ENCODE measurements around the gene MYL3. TPM values are rescaled to one million over a fixed set of nuclear protein-coding genes. Genes with fewer than 3 reads are reported as not detected.

Gene MYL3
- total RNA-seq, 1 donor from 2014 or later, result 7,440 TPM

DNA sequence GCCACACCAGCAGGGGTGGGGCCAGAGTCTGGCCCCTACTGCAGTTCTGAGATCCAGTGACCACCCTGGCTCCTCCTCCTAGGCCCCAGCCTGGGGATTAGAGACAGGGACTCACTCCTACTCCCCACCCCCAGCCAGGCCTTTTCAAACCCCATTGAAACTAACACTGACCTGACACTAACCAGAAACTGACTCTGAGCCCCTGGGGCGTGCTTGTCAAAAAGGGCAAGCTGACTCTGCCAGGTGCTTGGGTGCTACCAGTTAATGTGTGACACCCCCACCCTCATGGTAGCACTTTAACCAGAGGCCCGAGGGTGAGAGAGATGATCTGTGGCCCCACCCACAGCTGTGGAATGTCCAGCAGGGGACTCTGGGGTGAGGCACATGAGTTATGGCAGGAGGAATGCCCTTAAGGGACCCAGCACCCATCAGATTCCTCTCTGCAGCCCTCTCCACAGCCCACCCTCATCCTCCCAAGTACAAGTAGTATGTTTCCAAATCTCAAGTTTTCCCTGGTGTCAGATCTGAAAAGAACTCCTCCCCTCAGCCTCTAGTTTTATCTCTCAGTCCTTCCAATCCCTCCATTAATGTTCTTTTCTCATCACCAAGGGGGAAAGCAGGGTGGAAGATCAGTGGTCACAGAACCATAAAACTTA, 15.7 kb upstream of the MYL3 start:
- DNase-seq, result no peak
- Histone ChIP-seq H3K27me3 (ENCODE audit: low read depth) (peaks cover 35% of the 10 kb centered on the region), H3K4me3 (no peak overlapping the region), H3K9me3 (replicated peaks) (no peaks in the 10 kb centered on the region), H3K4me1 (peaks cover 68% of the 10 kb centered on the region), H3K27ac (replicated peaks) (peak overlapping the region; percentile 30), H3K36me3 (no peaks in the 10 kb centered on the region)
- TF ChIP-seq, protein P1, sequence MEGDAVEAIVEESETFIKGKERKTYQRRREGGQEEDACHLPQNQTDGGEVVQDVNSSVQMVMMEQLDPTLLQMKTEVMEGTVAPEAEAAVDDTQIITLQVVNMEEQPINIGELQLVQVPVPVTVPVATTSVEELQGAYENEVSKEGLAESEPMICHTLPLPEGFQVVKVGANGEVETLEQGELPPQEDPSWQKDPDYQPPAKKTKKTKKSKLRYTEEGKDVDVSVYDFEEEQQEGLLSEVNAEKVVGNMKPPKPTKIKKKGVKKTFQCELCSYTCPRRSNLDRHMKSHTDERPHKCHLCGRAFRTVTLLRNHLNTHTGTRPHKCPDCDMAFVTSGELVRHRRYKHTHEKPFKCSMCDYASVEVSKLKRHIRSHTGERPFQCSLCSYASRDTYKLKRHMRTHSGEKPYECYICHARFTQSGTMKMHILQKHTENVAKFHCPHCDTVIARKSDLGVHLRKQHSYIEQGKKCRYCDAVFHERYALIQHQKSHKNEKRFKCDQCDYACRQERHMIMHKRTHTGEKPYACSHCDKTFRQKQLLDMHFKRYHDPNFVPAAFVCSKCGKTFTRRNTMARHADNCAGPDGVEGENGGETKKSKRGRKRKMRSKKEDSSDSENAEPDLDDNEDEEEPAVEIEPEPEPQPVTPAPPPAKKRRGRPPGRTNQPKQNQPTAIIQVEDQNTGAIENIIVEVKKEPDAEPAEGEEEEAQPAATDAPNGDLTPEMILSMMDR (IDR thresholded peaks at IDR 0.05; ENCODE audit: borderline replicate concordance), result no peak
- intact Hi-C loops (cut with micrococcal nuclease), result no loop called here

DNA sequence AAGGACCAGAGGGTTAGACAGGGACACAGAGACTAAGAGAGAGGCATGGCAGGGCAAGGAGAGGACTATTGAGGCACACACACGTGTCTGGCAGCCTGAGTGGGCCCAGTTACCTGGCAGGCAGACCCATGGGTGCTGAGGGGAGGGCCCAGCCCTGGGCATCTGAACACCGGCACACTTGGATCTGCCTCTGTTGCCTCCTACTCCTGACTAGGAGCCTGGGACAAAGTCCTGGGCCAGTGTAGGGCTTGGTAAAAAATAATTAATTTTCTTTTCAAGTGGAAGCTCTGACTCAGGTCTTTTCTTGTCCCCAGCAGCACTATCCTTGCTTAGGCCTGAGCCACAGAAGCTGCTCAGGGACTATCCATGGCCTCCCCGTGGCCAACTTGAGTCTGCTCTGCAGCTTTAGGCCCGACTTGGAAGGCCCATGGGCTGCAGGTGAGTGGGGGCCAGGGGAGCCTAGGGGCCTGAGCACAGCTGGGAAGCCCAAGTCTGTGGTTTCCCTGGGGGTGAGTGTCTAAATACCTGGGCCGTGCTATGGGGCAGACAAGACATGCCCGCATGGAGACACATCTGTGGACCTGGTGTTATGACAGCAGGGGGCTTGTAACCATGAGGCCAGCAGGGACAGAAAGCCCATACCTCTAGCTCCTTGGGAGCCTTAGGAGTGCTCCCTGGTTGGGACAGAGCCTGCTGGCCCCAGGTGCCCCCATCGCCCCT, 14.3 kb upstream of the MYL3 start, which contains the start of gene PTH1R:
Gene PTH1R, plus strand, starts transcription at position 316 of the 720 bp plus-strand sequence. CDS start 5,839 bp downstream, outside the sequence.
- H3K36me3 ChIP-seq, result no peaks in the 10 kb centered on the region
- TF ChIP-seq, protein P1 (IDR thresholded peaks at IDR 0.05; ENCODE audit: borderline replicate concordance), result no peak
- no peak within 1 kb of the TSS for H3K4me3 ChIP-seq
- H3K4me1 ChIP-seq, result peaks cover 69% of the 10 kb centered on the region
- H3K9me3 ChIP-seq (replicated peaks), result no peaks in the 10 kb centered on the region
- peak within 1 kb of the TSS; percentile 30 for H3K27ac ChIP-seq (replicated peaks)
- H3K27me3 ChIP-seq (ENCODE audit: low read depth), result peaks cover 21% of the 10 kb centered on the region
- intact Hi-C loops (cut with micrococcal nuclease), result no loop called here
- DNase-seq, result no peak

DNA sequence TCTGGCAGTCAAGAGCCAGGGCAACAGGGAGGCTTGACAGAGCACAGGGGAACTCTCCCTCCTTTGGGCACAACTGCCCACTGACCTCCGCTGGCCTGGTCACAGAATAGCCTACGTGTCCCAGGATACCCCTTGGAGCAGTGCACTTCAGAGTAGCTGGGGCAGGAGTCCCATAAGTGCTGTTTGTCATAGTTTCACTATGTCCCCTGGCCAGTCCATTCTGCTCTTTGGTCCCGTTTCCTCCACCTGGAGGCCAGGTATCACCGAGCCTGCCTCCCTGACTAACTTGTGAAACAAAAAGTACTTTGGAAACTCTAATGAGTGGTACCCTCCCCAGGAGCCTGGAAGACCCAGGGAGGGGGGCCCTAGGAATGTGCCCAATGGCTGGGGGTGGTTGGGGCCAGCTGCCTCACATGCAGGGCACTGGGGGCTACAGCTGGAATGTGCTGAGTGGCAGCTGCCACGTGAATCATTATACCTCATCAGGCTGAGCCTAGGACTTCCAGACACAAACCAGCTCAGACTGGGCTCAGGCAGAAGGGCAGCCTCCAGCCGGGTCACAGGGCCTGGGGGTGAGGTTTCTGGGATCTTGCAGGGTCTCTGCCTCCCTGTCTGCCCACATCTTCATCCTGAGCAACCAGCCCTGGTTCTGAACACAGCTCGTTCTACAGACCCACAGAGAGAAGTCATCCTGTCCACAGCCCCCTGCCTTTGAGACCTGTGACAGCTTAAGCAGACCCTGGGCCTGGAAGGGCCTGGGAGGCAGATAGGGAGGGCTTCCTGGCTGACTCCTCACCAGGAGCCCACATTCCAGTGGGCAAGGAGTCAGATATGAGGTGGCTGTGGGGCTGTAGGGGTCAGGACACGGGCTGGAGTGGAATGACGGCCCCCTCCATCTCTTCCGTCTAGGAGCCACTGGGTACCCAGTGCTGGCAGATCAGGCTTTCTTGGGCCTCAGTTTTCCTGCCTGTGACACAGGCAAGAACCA, 13.4 kb upstream of the MYL3 start:
- no peaks in the 10 kb centered on the region for H3K36me3 ChIP-seq
- H3K27me3 ChIP-seq (ENCODE audit: low read depth), result peaks cover 12% of the 10 kb centered on the region
- no peak overlapping the region for H3K4me3 ChIP-seq
- TF ChIP-seq, protein P1 (IDR thresholded peaks at IDR 0.05; ENCODE audit: borderline replicate concordance), result no peak
- H3K4me1 ChIP-seq, result peaks cover 69% of the 10 kb centered on the region
- DNase-seq, result no peak
- H3K9me3 ChIP-seq (replicated peaks), result no peaks in the 10 kb centered on the region
- intact Hi-C loops (cut with micrococcal nuclease), result no loop called here
- peak overlapping the region; percentile 30 for H3K27ac ChIP-seq (replicated peaks)

DNA sequence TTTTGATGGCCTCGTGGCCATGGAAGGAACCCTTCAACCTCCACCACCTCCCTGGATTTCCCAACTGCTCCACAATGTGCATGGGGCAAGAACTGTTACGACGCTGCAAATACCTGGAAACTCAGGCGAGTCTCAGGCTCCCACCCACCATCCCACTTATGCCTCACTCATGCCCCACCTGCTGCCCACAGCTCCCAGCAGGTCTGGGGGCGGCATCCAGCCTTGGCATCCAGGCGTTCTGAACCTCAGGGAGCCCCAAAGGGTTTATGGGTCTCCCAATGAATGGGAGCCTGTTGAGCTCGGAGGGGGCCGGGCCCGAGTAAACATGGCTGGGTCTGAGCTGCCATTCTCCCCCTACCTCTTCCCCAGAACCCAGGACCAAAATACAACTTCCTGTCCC, 12.3 kb upstream of the MYL3 start:
- intact Hi-C loops (cut with micrococcal nuclease), result no loop called here

More for the DNA sequence above, 12.3 kb upstream of the MYL3 start:
- H3K4me1 ChIP-seq, result peaks cover 73% of the 10 kb centered on the region
- peaks cover 1% of the 10 kb centered on the region for H3K27me3 ChIP-seq (ENCODE audit: low read depth)
- H3K4me3 ChIP-seq, result no peak overlapping the region
- no peaks in the 10 kb centered on the region for H3K9me3 ChIP-seq (replicated peaks)
- peak overlapping the region; percentile 95 for H3K27ac ChIP-seq (replicated peaks)
- TF ChIP-seq, protein P1 (IDR thresholded peaks at IDR 0.05; ENCODE audit: borderline replicate concordance), result no peak
- DNase-seq, result no peak
- no peaks in the 10 kb centered on the region for H3K36me3 ChIP-seq

Data from left ventricle myocardium inferior (tissue), 1 donor.